Neural progenitor cell (in vitro differentiated cells): ENCODE measurements around the gene RETREG3. TPM values are rescaled to one million over a fixed set of nuclear protein-coding genes. Genes with fewer than 3 reads are reported as not detected.
"Not testable (repeated sequence)": the region's sequence is repeated elsewhere in the genome, so short reads cannot be mapped to it uniquely, and the experiment has no call there.

Source experiments
- DNase-seq: peaks from one replicate; pipeline ENCODE4 v3.0.0-alpha.2; 2016; ENCODE audit warnings: low spot score
- H2AFZ ChIP-seq: fragments of 200-600 bp; sonication (generic); replicated peaks from 2 replicates; pipeline ENCODE4 v1.6.1; 2016; ENCODE audit warnings: antibody characterized with exemption
- H3F3A ChIP-seq: fragments of 200-600 bp; sonication (generic); 2 replicates; pipeline ENCODE4 v1.6.1; 2016; ENCODE audit warnings: antibody characterized with exemption, low read depth
- H3K27ac ChIP-seq: fragments of 200-600 bp; sonication (generic); 2 replicates; pipeline ENCODE4 v1.5.1; 2016; ENCODE audit warnings: mild to moderate bottlenecking
- H3K27me3 ChIP-seq: fragments of 200-600 bp; sonication (generic); 2 replicates; pipeline ENCODE4 v1.6.1; 2016; ENCODE audit warnings: mild to moderate bottlenecking, moderate library complexity
- H3K36me3 ChIP-seq: fragments of 200-600 bp; sonication (generic); 2 replicates; pipeline ENCODE4 v1.5.1; 2016
- H3K4me1 ChIP-seq: fragments of 200-600 bp; sonication (generic); 2 replicates; pipeline ENCODE4 v1.6.1; 2016; ENCODE audit warnings: mixed run types
- H3K4me2 ChIP-seq: fragments of 200-600 bp; sonication (generic); 2 replicates; pipeline ENCODE4 v1.6.1; 2016
- H3K4me3 ChIP-seq: fragments of 200-600 bp; sonication (generic); 2 replicates; pipeline ENCODE4 v1.5.1; 2016
- H3K79me2 ChIP-seq: fragments of 200-600 bp; sonication (generic); 2 replicates; pipeline ENCODE4 v1.6.1; 2016; ENCODE audit warnings: low read depth
- H3K9ac ChIP-seq: fragments of 200-600 bp; sonication (generic); 2 replicates; pipeline ENCODE4 v1.6.1; 2016
- H3K9me3 ChIP-seq: fragments of 200-600 bp; sonication (generic); 2 replicates; pipeline ENCODE4 v1.5.1; 2016; ENCODE audit warnings: low read depth
- H4K20me1 ChIP-seq: fragments of 200-600 bp; sonication (generic); 2 replicates; pipeline ENCODE4 v1.6.1; 2016; ENCODE audit warnings: low read depth
- H3K27ac Mint-ChIP-seq: 3 replicates; pipeline ENCODE4 v1.8.0; 2021; ENCODE audit warnings: mixed read lengths
- H3K27me3 Mint-ChIP-seq: 2 replicates; pipeline ENCODE4 v1.8.0; 2022; ENCODE audit warnings: low read depth, mild to moderate bottlenecking, inconsistent platforms, moderate library complexity, mixed read lengths; ENCODE audit not compliant: insufficient read depth
- H3K36me3 Mint-ChIP-seq: 3 replicates; pipeline ENCODE4 v1.8.0; 2021; ENCODE audit warnings: mixed read lengths
- H3K4me1 Mint-ChIP-seq: 3 replicates; pipeline ENCODE4 v1.8.0; 2021; ENCODE audit warnings: mixed read lengths
- H3K4me3 Mint-ChIP-seq: 3 replicates; pipeline ENCODE4 v1.8.0; 2021; ENCODE audit warnings: mild to moderate bottlenecking, moderate library complexity, mixed read lengths
- H3K9me3 Mint-ChIP-seq: 3 replicates; pipeline ENCODE4 v1.8.0; 2020; ENCODE audit warnings: mixed read lengths
- EZH2 ChIP-seq: fragments of 200-600 bp; sonication (generic); IDR thresholded peaks from 2 replicates; pipeline ENCODE4 v1.6.1; 2017; ENCODE audit warnings: antibody characterized with exemption, mild to moderate bottlenecking, moderate library complexity
- EZH2phosphoT487 ChIP-seq: fragments of 200-600 bp; sonication (generic); IDR thresholded peaks from 2 replicates; pipeline ENCODE4 v1.6.1; 2017; ENCODE audit warnings: antibody characterized with exemption
- total RNA-seq: library from RNA; depleted of rRNA; stranded (reverse); fragments of >200 nt; gene quantifications from 2 replicates; pipeline ENCODE4 v1.2.3, GENCODE V29; 2015; ENCODE audit warnings: low replicate concordance
- TF ChIP-seq, protein P1 (sequence below): fragments of 200-600 bp; sonication (generic); IDR thresholded peaks from 2 replicates; pipeline ENCODE4 v1.5.1; 2017; ENCODE audit warnings: antibody characterized with exemption, mild to moderate bottlenecking

Gene RETREG3
- total RNA-seq, 1 donor from 2014 or later: 23.6 TPM

DNA sequence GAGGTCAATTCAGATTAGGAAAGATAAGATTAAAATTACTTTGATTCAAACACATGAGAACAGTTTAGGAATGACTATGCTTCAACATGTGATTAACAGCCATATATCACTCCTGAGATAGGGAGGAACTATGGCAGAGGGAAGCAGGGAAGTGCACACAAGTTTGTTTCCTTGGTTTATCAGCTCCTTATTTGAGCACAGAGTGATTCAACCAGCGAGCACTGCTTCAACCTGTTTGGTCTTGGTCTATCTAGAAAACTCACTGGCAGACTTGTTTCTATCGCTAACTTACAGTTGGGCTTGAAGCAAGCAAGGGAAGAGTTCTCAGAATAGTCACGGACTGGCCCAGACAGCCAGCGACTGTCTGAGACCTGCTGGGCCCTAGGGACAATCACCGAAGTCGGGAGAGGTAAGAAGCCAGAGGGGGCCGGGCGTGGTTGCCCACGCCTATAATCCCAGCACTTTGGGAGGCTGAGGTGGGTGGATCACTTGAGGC, 23.8 kb upstream of the RETREG3 start:
- no peaks in the 10 kb centered on the region for H3F3A ChIP-seq
- peak overlapping the region; percentile 82 for H3K27ac Mint-ChIP-seq
- H4K20me1 ChIP-seq: no peaks in the 10 kb centered on the region
- H3K9me3 Mint-ChIP-seq: no peaks in the 10 kb centered on the region
- H3K4me3 ChIP-seq: no peak overlapping the region
- no peaks in the 10 kb centered on the region for H3K36me3 Mint-ChIP-seq
- H3K4me3 Mint-ChIP-seq: no peak overlapping the region
- H3K36me3 ChIP-seq: no peaks in the 10 kb centered on the region
- H3K9me3 ChIP-seq: no peaks in the 10 kb centered on the region
- H3K27me3 Mint-ChIP-seq: no peaks in the 10 kb centered on the region
- H3K27me3 ChIP-seq: no peaks in the 10 kb centered on the region
- no peak overlapping the region for H3K9ac ChIP-seq
- DNase-seq: no peak
- no peaks in the 10 kb centered on the region for H3K4me1 ChIP-seq
- TF ChIP-seq, protein P1, sequence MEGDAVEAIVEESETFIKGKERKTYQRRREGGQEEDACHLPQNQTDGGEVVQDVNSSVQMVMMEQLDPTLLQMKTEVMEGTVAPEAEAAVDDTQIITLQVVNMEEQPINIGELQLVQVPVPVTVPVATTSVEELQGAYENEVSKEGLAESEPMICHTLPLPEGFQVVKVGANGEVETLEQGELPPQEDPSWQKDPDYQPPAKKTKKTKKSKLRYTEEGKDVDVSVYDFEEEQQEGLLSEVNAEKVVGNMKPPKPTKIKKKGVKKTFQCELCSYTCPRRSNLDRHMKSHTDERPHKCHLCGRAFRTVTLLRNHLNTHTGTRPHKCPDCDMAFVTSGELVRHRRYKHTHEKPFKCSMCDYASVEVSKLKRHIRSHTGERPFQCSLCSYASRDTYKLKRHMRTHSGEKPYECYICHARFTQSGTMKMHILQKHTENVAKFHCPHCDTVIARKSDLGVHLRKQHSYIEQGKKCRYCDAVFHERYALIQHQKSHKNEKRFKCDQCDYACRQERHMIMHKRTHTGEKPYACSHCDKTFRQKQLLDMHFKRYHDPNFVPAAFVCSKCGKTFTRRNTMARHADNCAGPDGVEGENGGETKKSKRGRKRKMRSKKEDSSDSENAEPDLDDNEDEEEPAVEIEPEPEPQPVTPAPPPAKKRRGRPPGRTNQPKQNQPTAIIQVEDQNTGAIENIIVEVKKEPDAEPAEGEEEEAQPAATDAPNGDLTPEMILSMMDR: no peak
- TF ChIP-seq EZH2 (no peak), EZH2phosphoT487 (no peak)
- no peak overlapping the region for H3K4me2 ChIP-seq
- peak overlapping the region; percentile 12 for H2AFZ ChIP-seq
- no peaks in the 10 kb centered on the region for H3K79me2 ChIP-seq
- no peaks in the 10 kb centered on the region for H3K4me1 Mint-ChIP-seq
- no peak overlapping the region for H3K27ac ChIP-seq

DNA sequence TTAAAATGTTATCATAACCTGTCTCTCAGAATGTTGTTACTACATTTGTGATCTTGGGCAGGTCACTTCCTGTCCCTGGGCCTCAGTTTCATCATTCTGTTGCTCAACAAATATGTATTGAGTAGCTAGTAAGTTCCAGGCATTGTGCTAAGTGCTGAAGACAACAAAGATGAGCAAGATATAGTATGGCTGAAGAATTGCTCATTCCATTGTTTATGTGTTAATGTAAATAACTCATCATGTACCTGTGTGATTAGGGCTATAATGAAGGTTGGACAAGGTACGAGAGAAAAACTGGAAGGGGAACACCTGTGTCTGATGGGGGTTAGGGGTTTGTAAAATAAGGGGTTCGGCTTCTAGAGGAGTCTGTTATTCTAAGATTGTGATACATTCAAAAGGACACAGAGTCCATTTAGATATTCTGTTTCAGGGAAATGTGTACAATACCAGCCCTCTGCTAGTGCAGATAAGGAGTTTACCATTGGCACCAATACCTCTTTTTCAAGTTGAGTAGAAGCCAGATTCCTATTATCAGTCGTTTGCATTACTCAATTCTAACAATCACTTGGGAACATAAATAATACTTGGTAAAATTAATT, 20.3 kb upstream of the RETREG3 start:
- no peak overlapping the region for H3K27ac ChIP-seq
- H3K9ac ChIP-seq: no peak overlapping the region
- no peaks in the 10 kb centered on the region for H3K27me3 ChIP-seq
- no peaks in the 10 kb centered on the region for H3K36me3 ChIP-seq
- H3K4me1 ChIP-seq: no peaks in the 10 kb centered on the region
- Mint-ChIP-seq H3K9me3 (no peaks in the 10 kb centered on the region), H3K27ac (no peak overlapping the region), H3K27me3 (peaks cover 3% of the 10 kb centered on the region), H3K36me3 (no peaks in the 10 kb centered on the region), H3K4me3 (no peak overlapping the region), H3K4me1 (no peaks in the 10 kb centered on the region)
- no peaks in the 10 kb centered on the region for H3K9me3 ChIP-seq
- no peak for DNase-seq
- no peak overlapping the region for H2AFZ ChIP-seq
- H3K4me2 ChIP-seq: no peak overlapping the region
- H3K4me3 ChIP-seq: no peak overlapping the region
- H4K20me1 ChIP-seq: no peaks in the 10 kb centered on the region
- H3K79me2 ChIP-seq: no peaks in the 10 kb centered on the region
- TF ChIP-seq, protein P1: no peak
- no peak for TF ChIP-seq EZH2
- TF ChIP-seq EZH2phosphoT487: no peak
- no peaks in the 10 kb centered on the region for H3F3A ChIP-seq

DNA sequence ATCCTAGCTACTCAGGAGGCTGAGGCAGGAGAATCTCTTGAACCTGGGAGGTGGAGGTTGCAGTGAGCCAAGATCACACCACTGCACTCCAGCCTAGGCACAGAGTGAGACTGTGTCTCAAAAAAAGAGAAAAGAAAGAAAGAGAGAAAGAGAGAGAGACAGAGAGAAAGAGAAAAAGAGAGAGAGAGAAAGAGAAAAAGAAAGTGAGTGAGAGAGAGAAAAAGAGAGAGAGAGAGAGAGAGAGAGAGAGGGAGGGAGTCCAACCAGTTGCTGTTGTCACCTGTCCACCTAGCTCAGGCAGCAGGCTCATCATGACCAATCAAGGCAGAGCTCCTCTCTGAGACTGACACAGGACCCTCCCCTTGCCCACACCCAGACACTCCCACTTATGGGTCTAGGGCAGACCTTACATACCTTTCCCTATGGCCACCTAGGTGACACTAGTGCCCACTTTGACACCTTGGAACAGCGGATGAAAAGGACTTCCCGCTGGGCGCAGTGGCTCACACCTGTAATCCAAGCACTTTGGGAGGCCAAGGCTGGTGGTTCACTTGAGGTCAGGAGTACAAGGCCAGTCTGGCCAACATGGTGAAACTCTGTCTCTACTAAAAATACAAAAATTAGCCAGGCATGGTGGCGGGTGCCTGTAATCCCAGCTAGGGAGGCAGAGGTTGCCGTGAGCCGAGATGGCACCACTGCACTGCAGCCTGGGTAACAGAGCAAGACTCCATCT, 18.0 kb upstream of the RETREG3 start:
- H3K27ac ChIP-seq, H3K4me3 ChIP-seq, H3K27me3 Mint-ChIP-seq, H3K36me3 Mint-ChIP-seq, H3K4me3 Mint-ChIP-seq, H2AFZ ChIP-seq, H3K36me3 ChIP-seq, H3K4me2 ChIP-seq, H3K27ac Mint-ChIP-seq, H3K4me1 ChIP-seq, H3K9ac ChIP-seq, H4K20me1 ChIP-seq, DNase-seq, H3K79me2 ChIP-seq, H3K9me3 Mint-ChIP-seq, H3F3A ChIP-seq, H3K4me1 Mint-ChIP-seq, H3K9me3 ChIP-seq, H3K27me3 ChIP-seq: not testable (repeated sequence)
